IMR-90 (cell line): ENCODE measurements around the gene CEACAM16. TPM values are rescaled to one million over a fixed set of nuclear protein-coding genes. Genes with fewer than 3 reads are reported as not detected.

Source experiments
- ATAC-seq: fragments of 200-7000 bp; cut with Tn5 transposase; 2 replicates; pipeline ENCODE4 v1.9.1; 2020; ENCODE audit warnings: low read depth, mild to moderate bottlenecking, moderate library complexity
- BruUV-seq: library from RNA; stranded (reverse); fragments of 400-500 nt; replicated peaks from 2 replicates; lab custom pipeline; 2021; lab: Mats Ljungman, UMichigan
- CTCF ChIA-PET: fragments of 300-600 bp; formaldehyde crosslinking; extraction: SDS; loops from one replicate; lab custom pipeline; 2021; ENCODE audit warnings: antibody characterized with exemption; lab: Yijun Ruan, JAX
- POLR2A ChIA-PET: fragments of 300-600 bp; sonication (Branson Sonifier 250); formaldehyde crosslinking; loops from one replicate; lab custom pipeline; 2022; ENCODE audit warnings: antibody characterized with exemption; ENCODE audit not compliant: unreplicated experiment; lab: Charles Lee
- DNase-seq: peaks from one replicate; pipeline ENCODE4 v3.0.0; 2013
- H2AFZ ChIP-seq: replicated peaks from 2 replicates; pipeline ENCODE3; 2013; ENCODE audit warnings: low read length, mild to moderate bottlenecking; ENCODE audit not compliant: poor library complexity
- H2AK5ac ChIP-seq: 2 replicates; pipeline ENCODE4 v1.6.1; 2013; ENCODE audit warnings: low read depth, low read length, inconsistent platforms
- H2AK9ac ChIP-seq: replicated peaks from 2 replicates; pipeline ENCODE3; 2013; ENCODE audit warnings: mild to moderate bottlenecking, low read depth, low read length, moderate library complexity; ENCODE audit not compliant: poor library complexity
- H2BK120ac ChIP-seq: 2 replicates; pipeline ENCODE4 v1.6.1; 2013; ENCODE audit warnings: low read depth, low read length, inconsistent platforms
- H2BK15ac ChIP-seq: 3 replicates; pipeline ENCODE4 v1.6.1; 2013; ENCODE audit warnings: low read depth, low read length, inconsistent platforms
- H2BK20ac ChIP-seq: 2 replicates; pipeline ENCODE4 v1.6.1; 2013; ENCODE audit warnings: low read depth, mild to moderate bottlenecking, inconsistent platforms, low read length, moderate library complexity
- H2BK5ac ChIP-seq: 2 replicates; pipeline ENCODE4 v1.6.1; 2013; ENCODE audit warnings: mild to moderate bottlenecking, low read depth, low read length, inconsistent platforms; ENCODE audit not compliant: poor library complexity, severe bottlenecking
- H3K14ac ChIP-seq: replicated peaks from 2 replicates; pipeline ENCODE4 v1.6.1; 2013; ENCODE audit warnings: low read depth, low read length, inconsistent platforms
- H3K18ac ChIP-seq: 2 replicates; pipeline ENCODE4 v1.6.1; 2013; ENCODE audit warnings: low read depth, low read length, control low read depth
- H3K23ac ChIP-seq: 2 replicates; pipeline ENCODE4 v1.6.1; 2013; ENCODE audit warnings: low read depth, low read length, inconsistent platforms
- H3K27ac ChIP-seq: 2 replicates; pipeline ENCODE4 v1.5.1; 2013; ENCODE audit warnings: mild to moderate bottlenecking, control low read depth, low read length; ENCODE audit not compliant: insufficient read depth
- H3K27me3 ChIP-seq: 2 replicates; pipeline ENCODE4 v1.6.1; 2013; ENCODE audit warnings: low read length; ENCODE audit not compliant: control insufficient read depth, insufficient read depth
- H3K36me3 ChIP-seq: 2 replicates; pipeline ENCODE4 v1.6.1; 2013; ENCODE audit warnings: low read length, mixed read lengths; ENCODE audit not compliant: control insufficient read depth, insufficient read depth
- H3K4ac ChIP-seq: 2 replicates; pipeline ENCODE4 v1.6.1; 2013; ENCODE audit warnings: low read depth, low read length, inconsistent platforms
- H3K4me1 ChIP-seq: 2 replicates; pipeline ENCODE4 v1.6.1; 2013; ENCODE audit warnings: low read length, mixed read lengths; ENCODE audit not compliant: control insufficient read depth, insufficient read depth
- H3K4me2 ChIP-seq: 2 replicates; pipeline ENCODE4 v1.6.1; 2013; ENCODE audit warnings: low read depth, mild to moderate bottlenecking, control low read depth, low read length, moderate library complexity
- H3K4me3 ChIP-seq: 2 replicates; pipeline ENCODE4 v1.5.1; 2013; ENCODE audit warnings: low read depth, mild to moderate bottlenecking, control low read depth, low read length, moderate library complexity; ENCODE audit not compliant: insufficient read depth
- H3K56ac ChIP-seq: 2 replicates; pipeline ENCODE4 v1.6.1; 2013; ENCODE audit warnings: low read length, inconsistent platforms; ENCODE audit not compliant: insufficient read depth; ENCODE audit errors: extremely low read depth
- H3K79me1 ChIP-seq, 2 experiments: 2 replicates each; pipeline ENCODE4 v1.6.1; 2013; ENCODE audit warnings: low read length in 2 of 2, inconsistent platforms in 1 of 2, low read depth in 1 of 2
- H3K9ac ChIP-seq: 2 replicates; pipeline ENCODE4 v1.6.1; 2013; ENCODE audit warnings: low read depth, low read length, control low read depth
- H3K9me1 ChIP-seq: 2 replicates; pipeline ENCODE4 v1.6.1; 2013; ENCODE audit warnings: low read length, inconsistent platforms; ENCODE audit not compliant: insufficient read depth
- H3K9me3 ChIP-seq: 2 replicates; pipeline ENCODE4 v1.6.1; 2013; ENCODE audit warnings: low read length; ENCODE audit not compliant: control insufficient read depth, insufficient read depth
- H4K20me1 ChIP-seq: 2 replicates; pipeline ENCODE4 v1.6.1; 2013; ENCODE audit warnings: low read length, inconsistent platforms; ENCODE audit not compliant: insufficient read depth
- H4K5ac ChIP-seq: 2 replicates; pipeline ENCODE4 v1.6.1; 2013; ENCODE audit warnings: mild to moderate bottlenecking, low read depth, low read length, control low read depth
- H4K8ac ChIP-seq, 2 experiments: 2 replicates each; pipeline ENCODE4 v1.6.1; 2013; ENCODE audit warnings: low read depth in 2 of 2, low read length in 2 of 2, control low read depth in 1 of 2, inconsistent platforms in 1 of 2
- H4K91ac ChIP-seq: 2 replicates; pipeline ENCODE4 v1.6.1; 2013; ENCODE audit warnings: low read depth, low read length, inconsistent platforms; ENCODE audit not compliant: insufficient read depth
- CEBPB ChIP-seq: IDR thresholded peaks from 2 replicates; pipeline ENCODE4 v1.6.1; 2012; ENCODE audit warnings: low read depth, low read length, improper control_type of control experiment
- CTCF ChIP-seq: conservative IDR thresholded peaks from 2 replicates; pipeline ENCODE4 v1.5.1; 2012; ENCODE audit warnings: mild to moderate bottlenecking, low read depth, low read length, improper control_type of control experiment
- FOS ChIP-seq: fragments of 150-350 bp; IDR thresholded peaks from 2 replicates; pipeline ENCODE4 v1.6.1; 2016; ENCODE audit warnings: low read depth, low read length
- MAZ ChIP-seq: IDR thresholded peaks from 2 replicates; pipeline ENCODE4 v1.6.1; 2012; ENCODE audit warnings: low read depth, mild to moderate bottlenecking, low read length, improper control_type of control experiment, moderate library complexity, borderline replicate concordance
- NFE2L2 ChIP-seq: fragments of 150-350 bp; IDR thresholded peaks from 2 replicates; pipeline ENCODE4 v1.6.1; 2016; ENCODE audit warnings: low read depth, mild to moderate bottlenecking, low read length
- RFX5 ChIP-seq: IDR thresholded peaks from 2 replicates; pipeline ENCODE4 v1.8.0; 2012; ENCODE audit warnings: low read depth, mild to moderate bottlenecking, low read length, moderate library complexity
- WGBS, 2 experiments: methylation state at CpG; one replicate each; pipeline versions ENCODE4 v1.1.5 to v1.1.7; 2013; ENCODE audit warnings: missing lambda C conversion rate in 2 of 2; ENCODE audit not compliant: insufficient read length in 1 of 2; ENCODE audit errors: extremely low coverage in 2 of 2; 5-methylcytosine and 5-hydroxymethylcytosine counted together
- dilution Hi-C: fragments of 300-500 bp; cut with HindIII; formaldehyde crosslinking; loops from one replicate; pipeline ENCODE4 v1.14.3; 2018; ENCODE audit warnings: low sequenced_read_pairs; ENCODE audit not compliant: unreplicated experiment
- in situ Hi-C: fragments of 300-500 bp; cut with MboI; formaldehyde crosslinking; loops from 3 replicates; pipeline ENCODE4 v1.14.3; 2019; ENCODE audit warnings: low sequenced_read_pairs, inconsistent platforms, mixed read lengths
- intact Hi-C: fragments of 100-400 bp; cut with micrococcal nuclease; formaldehyde crosslinking; loops from 2 replicates; pipeline ENCODE4 v1.10.0; 2022
- polyA plus RNA-seq, 3 experiments: library from polyadenylated mRNA; depleted of rRNA; stranded (reverse); fragments of >200 nt; gene quantifications; 2 replicates each; pipeline ENCODE4 v1.2.3, GENCODE V29; 2012; ENCODE audit warnings: low replicate concordance in 1 of 3
- total RNA-seq: library from RNA; depleted of rRNA; stranded (reverse); fragments of >200 nt; gene quantifications from 2 replicates; pipeline ENCODE4 v1.2.3, GENCODE V29; 2012

Gene CEACAM16
- total and polyA plus RNA-seq, 2 of the 4 experiments (the other 2 are of a cell fraction), result not detected

DNA sequence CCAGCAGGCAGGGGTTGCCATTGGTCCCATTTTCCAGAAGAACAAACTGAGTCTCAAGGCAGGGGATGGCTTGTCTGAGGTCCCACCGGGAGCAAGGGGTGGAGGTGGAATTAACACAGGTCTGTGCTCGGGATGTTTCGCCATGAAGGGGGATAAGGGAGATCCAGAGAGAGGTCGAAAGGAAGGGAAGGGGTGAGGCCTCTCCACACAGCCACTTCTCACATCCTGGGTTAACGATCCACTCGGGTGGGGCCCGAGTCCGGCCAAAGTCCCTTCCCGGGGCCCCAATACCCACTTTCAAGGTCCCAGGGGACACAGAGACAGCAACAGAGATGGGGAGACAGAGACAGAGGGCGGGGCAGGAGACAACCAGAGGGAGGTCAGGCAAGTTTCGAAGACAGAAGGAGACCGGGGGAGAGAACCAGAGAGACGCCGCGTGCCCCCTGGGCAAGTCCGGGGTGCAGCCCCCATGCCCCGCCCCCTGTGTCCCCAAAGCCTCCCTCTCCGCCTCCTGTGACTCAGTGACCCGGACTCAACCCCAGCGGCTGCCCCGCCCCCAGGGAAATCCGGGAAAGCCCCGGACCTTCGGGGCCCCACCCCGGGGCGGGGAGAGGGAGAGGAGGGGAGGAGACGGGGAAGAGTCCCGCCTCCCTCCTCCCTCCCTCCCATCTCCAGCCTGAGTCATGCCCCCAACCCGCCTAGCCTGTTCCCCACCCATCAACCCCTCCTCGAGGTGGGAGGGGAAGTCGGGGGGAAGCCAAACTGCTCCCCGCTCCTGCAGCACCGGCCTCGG is 48.2 kb downstream of the CEACAM16 start:
- 2% methylated on average over 7 of the region's 34 CpGs; no CpG with 5 or more reads in 1 of the 2 experiments for WGBS, 2 experiments
- H3K36me3 ChIP-seq, result peaks cover 15% of the 10 kb centered on the region
- DNase-seq (peak; percentile 96), ATAC-seq (peak; percentile 87)
- peak overlapping the region; percentile 83 for H4K5ac ChIP-seq
- H3K56ac ChIP-seq, result peak overlapping the region; percentile 73
- in situ Hi-C loops (no loop called here), intact Hi-C loops (no loop called here), dilution Hi-C loops (no loop called here)
- peak overlapping the region; percentile 88 for H2AFZ ChIP-seq
- H2BK120ac ChIP-seq, result peak overlapping the region; percentile 96
- no peak for TF ChIP-seq CTCF
- peak; percentile 99 for TF ChIP-seq MAZ
- peak; percentile 59; the same call in 1 of the 2 replicates for TF ChIP-seq FOS
- TF ChIP-seq NFE2L2, result peak; percentile 39; the same call in 1 of the 2 replicates
- TF ChIP-seq RFX5, result no peak
- no peak for TF ChIP-seq CEBPB
- peak overlapping the region; percentile 95 for H3K9ac ChIP-seq
- H3K23ac ChIP-seq, result peak overlapping the region; percentile 94
- no peaks in the 10 kb centered on the region for H3K9me3 ChIP-seq
- peaks cover 20% of the 10 kb centered on the region for H4K20me1 ChIP-seq
- H4K91ac ChIP-seq, result peak overlapping the region; percentile 100
- H2AK9ac ChIP-seq, result peak overlapping the region; percentile 99
- H3K79me1 ChIP-seq, result peaks cover 9 to 44% of the 10 kb centered on the region in 2 experiments; a peak in 3 of 4 replicates
- peak overlapping the region; percentile 93 for H2BK20ac ChIP-seq
- ChIA-PET POLR2A (no interaction called here), CTCF (no interaction called here)
- H3K4me1 ChIP-seq, result peaks cover 31% of the 10 kb centered on the region
- H3K9me1 ChIP-seq, result peaks cover 20% of the 10 kb centered on the region
- peak overlapping the region; percentile 98 for H3K14ac ChIP-seq
- H3K4me3 ChIP-seq, result peak overlapping the region; percentile 49
- peak overlapping the region; percentile 96 for H2BK5ac ChIP-seq
- no TSS peak for BruUV-seq
- H3K4me2 ChIP-seq, result peak overlapping the region; percentile 97
- H3K4ac ChIP-seq, result peak overlapping the region; percentile 100
- peak overlapping the region; percentile 98 for H3K18ac ChIP-seq
- H2BK15ac ChIP-seq, result peak overlapping the region; percentile 98; the same call in 2 of the 3 replicates
- peak overlapping the region; percentile 97 for H3K27ac ChIP-seq
- H4K8ac ChIP-seq, result peak overlapping the region; percentile 97 to 98
- no peaks in the 10 kb centered on the region for H3K27me3 ChIP-seq
- peak overlapping the region; percentile 94 for H2AK5ac ChIP-seq
